ENCODE results near the gene CEP112. TPM values are rescaled to one million over a fixed set of nuclear protein-coding genes. Genes with fewer than 3 reads are reported as not detected.

The CEP112 gene
- total and polyA plus RNA-seq, 2 of the 4 experiments (the other 2 are of a cell fraction), result 2.5 to 5.6 TPM

- H3K23ac ChIP-seq (ENCODE audit: low read depth, low read length), result no peak overlapping the region
- H3K9ac ChIP-seq (ENCODE audit: low read depth, low read length), result no peak overlapping the region
- H3K4me1 ChIP-seq (ENCODE audit: control insufficient read depth, insufficient read depth, low read length), result no peaks in the 10 kb centered on the region
- dilution Hi-C loops (cut with HindIII; ENCODE audit: low sequenced_read_pairs, unreplicated experiment) (no loop called here), in situ Hi-C loops (cut with MboI; ENCODE audit: low sequenced_read_pairs) (no loop called here), intact Hi-C loops (cut with micrococcal nuclease) (no loop called here)
- no peak overlapping the region for H4K8ac ChIP-seq (ENCODE audit: low read depth in 2 of 2, low read length in 2 of 2)
- ChIA-PET POLR2A (ENCODE audit: unreplicated experiment) (no interaction called here), CTCF (no interaction called here)
- no peaks in the 10 kb centered on the region for H3K9me1 ChIP-seq (ENCODE audit: insufficient read depth, low read length)
- no TSS peak for BruUV-seq (replicated peaks)
- H3K18ac ChIP-seq (ENCODE audit: low read depth, low read length), result no peak overlapping the region
- H4K5ac ChIP-seq (ENCODE audit: low read depth, low read length), result no peak overlapping the region
- H2AK9ac ChIP-seq (replicated peaks; ENCODE audit: low read depth, low read length, poor library complexity), result no peak overlapping the region
- no peak overlapping the region for H2BK20ac ChIP-seq (ENCODE audit: low read depth, low read length)
- H3K36me3 ChIP-seq (ENCODE audit: control insufficient read depth, insufficient read depth, low read length), result no peaks in the 10 kb centered on the region
- no peak overlapping the region for H2AK5ac ChIP-seq (ENCODE audit: low read depth, low read length)
- no peak overlapping the region for H3K4me3 ChIP-seq (ENCODE audit: insufficient read depth, low read depth, low read length)
- no peak overlapping the region for H2BK5ac ChIP-seq (ENCODE audit: low read depth, low read length, poor library complexity, severe bottlenecking)
- no peak for ATAC-seq (ENCODE audit: low read depth)
- H4K20me1 ChIP-seq (ENCODE audit: insufficient read depth, low read length), result no peaks in the 10 kb centered on the region
- DNase-seq, result no peak
- no peak overlapping the region for H2BK15ac ChIP-seq (ENCODE audit: low read depth, low read length)
- H2BK120ac ChIP-seq (ENCODE audit: low read depth, low read length), result no peak overlapping the region
- no peak overlapping the region for H3K4ac ChIP-seq (ENCODE audit: low read depth, low read length)
- no CpG with 5 or more reads among the region's 1 CpG for WGBS, 2 experiments (ENCODE audit: extremely low coverage in 2 of 2, insufficient read length in 1 of 2)
- no peaks in the 10 kb centered on the region for H3K79me1 ChIP-seq (ENCODE audit: low read depth in 1 of 2, low read length in 2 of 2)
- no peaks in the 10 kb centered on the region for H3K9me3 ChIP-seq (ENCODE audit: control insufficient read depth, insufficient read depth, low read length)
- no peak overlapping the region for H2AFZ ChIP-seq (replicated peaks; ENCODE audit: low read length, poor library complexity)
- no peak overlapping the region for H3K14ac ChIP-seq (replicated peaks; ENCODE audit: low read depth, low read length)
- H4K91ac ChIP-seq (ENCODE audit: insufficient read depth, low read depth, low read length), result no peak overlapping the region
- no peak overlapping the region for H3K4me2 ChIP-seq (ENCODE audit: low read depth, low read length)
- no peaks in the 10 kb centered on the region for H3K27me3 ChIP-seq (ENCODE audit: control insufficient read depth, insufficient read depth, low read length)
- H3K27ac ChIP-seq (ENCODE audit: insufficient read depth, low read length), result no peak overlapping the region
- no peak overlapping the region for H3K56ac ChIP-seq (ENCODE audit: extremely low read depth, insufficient read depth, low read length)
- TF ChIP-seq, protein P1, sequence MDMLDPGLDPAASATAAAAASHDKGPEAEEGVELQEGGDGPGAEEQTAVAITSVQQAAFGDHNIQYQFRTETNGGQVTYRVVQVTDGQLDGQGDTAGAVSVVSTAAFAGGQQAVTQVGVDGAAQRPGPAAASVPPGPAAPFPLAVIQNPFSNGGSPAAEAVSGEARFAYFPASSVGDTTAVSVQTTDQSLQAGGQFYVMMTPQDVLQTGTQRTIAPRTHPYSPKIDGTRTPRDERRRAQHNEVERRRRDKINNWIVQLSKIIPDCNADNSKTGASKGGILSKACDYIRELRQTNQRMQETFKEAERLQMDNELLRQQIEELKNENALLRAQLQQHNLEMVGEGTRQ (IDR thresholded peaks at IDR 0.05; ENCODE audit: low read depth, low read length), result no peak
- TF ChIP-seq, protein P2, sequence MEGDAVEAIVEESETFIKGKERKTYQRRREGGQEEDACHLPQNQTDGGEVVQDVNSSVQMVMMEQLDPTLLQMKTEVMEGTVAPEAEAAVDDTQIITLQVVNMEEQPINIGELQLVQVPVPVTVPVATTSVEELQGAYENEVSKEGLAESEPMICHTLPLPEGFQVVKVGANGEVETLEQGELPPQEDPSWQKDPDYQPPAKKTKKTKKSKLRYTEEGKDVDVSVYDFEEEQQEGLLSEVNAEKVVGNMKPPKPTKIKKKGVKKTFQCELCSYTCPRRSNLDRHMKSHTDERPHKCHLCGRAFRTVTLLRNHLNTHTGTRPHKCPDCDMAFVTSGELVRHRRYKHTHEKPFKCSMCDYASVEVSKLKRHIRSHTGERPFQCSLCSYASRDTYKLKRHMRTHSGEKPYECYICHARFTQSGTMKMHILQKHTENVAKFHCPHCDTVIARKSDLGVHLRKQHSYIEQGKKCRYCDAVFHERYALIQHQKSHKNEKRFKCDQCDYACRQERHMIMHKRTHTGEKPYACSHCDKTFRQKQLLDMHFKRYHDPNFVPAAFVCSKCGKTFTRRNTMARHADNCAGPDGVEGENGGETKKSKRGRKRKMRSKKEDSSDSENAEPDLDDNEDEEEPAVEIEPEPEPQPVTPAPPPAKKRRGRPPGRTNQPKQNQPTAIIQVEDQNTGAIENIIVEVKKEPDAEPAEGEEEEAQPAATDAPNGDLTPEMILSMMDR (conservative IDR thresholded peaks at IDR 0.05; ENCODE audit: low read depth, low read length), result no peak
- no peak for TF ChIP-seq RFX5 (IDR thresholded peaks at IDR 0.05; ENCODE audit: low read depth, low read length)
- no peak for TF ChIP-seq BHLHE40 (IDR thresholded peaks at IDR 0.05; ENCODE audit: low read depth, low read length)
- TF ChIP-seq NFE2L2 (IDR thresholded peaks at IDR 0.05; ENCODE audit: low read depth, low read length), result no peak
- no peak for TF ChIP-seq SMC3 (IDR thresholded peaks at IDR 0.05; ENCODE audit: low read depth, low read length)
- no peak for TF ChIP-seq MAFK (IDR thresholded peaks at IDR 0.05; ENCODE audit: low read depth, low read length)
- no peak for TF ChIP-seq CEBPB (IDR thresholded peaks at IDR 0.05; ENCODE audit: low read depth, low read length)
- no peak for TF ChIP-seq POLR2A (IDR thresholded peaks at IDR 0.05; ENCODE audit: low read depth, low read length)
- no peak for TF ChIP-seq MXI1 (IDR thresholded peaks at IDR 0.05; ENCODE audit: borderline replicate concordance, low read depth, low read length)
- no peak for TF ChIP-seq RCOR1 (IDR thresholded peaks at IDR 0.05; ENCODE audit: insufficient replicate concordance, low read length)
- TF ChIP-seq MAZ (IDR thresholded peaks at IDR 0.05; ENCODE audit: borderline replicate concordance, low read depth, low read length), result no peak
- TF ChIP-seq FOS (IDR thresholded peaks at IDR 0.05; ENCODE audit: low read depth, low read length), result no peak
- TF ChIP-seq CHD1 (IDR thresholded peaks at IDR 0.05; ENCODE audit: low read depth, low read length), result no peak
- no peak for TF ChIP-seq RAD21 (IDR thresholded peaks at IDR 0.05; ENCODE audit: low read length)
- TF ChIP-seq ELK1 (IDR thresholded peaks at IDR 0.05; ENCODE audit: borderline replicate concordance, low read depth, low read length), result no peak
Measured at GRCh38 chr17:65820306-65820705, 371.6 kb downstream of the CEP112 start.

Data from IMR-90 (cell line).